ENCODE results near the gene UNC13D.
"Not testable (repeated sequence)": the region's sequence is repeated elsewhere in the genome, so short reads cannot be mapped to it uniquely, and the experiment has no call there.

The UNC13D gene

DNA sequence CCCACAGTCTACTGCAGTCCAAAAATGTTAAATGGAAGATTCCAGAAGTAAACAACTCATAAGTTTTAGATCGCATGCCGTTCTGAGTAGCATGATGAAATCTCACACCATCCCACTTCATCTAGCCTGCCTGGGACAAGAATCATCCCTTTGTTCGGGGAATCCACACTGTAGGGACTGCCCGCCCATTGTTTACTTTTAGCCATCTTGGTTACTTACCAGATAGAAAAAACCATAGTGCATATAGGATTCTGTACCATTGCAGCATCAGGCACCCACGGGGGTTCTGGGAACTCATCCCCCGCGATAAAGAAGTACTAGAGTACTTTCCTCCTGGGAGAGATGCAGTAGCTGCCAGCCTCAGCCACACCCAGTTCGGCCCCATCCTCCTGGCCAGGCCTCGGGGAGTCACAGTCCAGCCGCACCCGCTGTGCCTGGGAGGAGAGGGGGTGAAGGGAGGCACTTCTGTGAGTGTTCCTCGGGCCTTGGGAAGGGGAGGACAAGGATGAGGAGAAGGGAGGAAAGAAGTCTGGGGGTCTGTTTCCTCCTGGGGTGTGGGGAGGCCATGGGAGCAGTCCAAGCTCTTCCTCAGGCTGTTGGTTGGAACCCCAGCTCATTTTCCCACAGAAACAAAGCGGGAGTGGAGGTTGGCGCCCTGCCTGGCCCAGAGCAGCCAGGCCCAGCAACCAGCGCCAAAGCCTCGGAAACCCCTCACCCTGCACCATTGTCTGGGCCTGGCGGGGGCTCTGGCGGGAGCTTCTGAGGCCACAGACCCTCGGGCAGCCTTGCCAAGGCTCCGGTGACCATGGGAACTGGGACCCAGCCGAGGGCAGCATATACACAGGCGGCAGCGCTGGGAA is 25.3 kb upstream of the UNC13D start:
- TF ChIP-seq CTCF (IDR thresholded peaks at IDR 0.05; ENCODE audit: poor library complexity, severe bottlenecking), result no peak
- peaks cover 23% of the 10 kb centered on the region for H3K4me1 ChIP-seq (ENCODE audit: insufficient read depth, poor library complexity, severe bottlenecking)
- peak; percentile 6; the same call in 1 of the 3 replicates for ATAC-seq (ENCODE audit: low read depth)
- peak overlapping the region; percentile 2 for H3K27ac ChIP-seq (ENCODE audit: poor library complexity, severe bottlenecking)
- H3K9me3 ChIP-seq (ENCODE audit: severe bottlenecking), result no peaks in the 10 kb centered on the region
- no peak for DNase-seq (ENCODE audit: low spot score)
- H3K27me3 ChIP-seq (ENCODE audit: insufficient read depth, poor library complexity, severe bottlenecking), result no peaks in the 10 kb centered on the region
- no peak overlapping the region for H3K4me3 ChIP-seq (ENCODE audit: severe bottlenecking)
- H3K36me3 ChIP-seq (ENCODE audit: low read depth), result peaks cover 11% of the 10 kb centered on the region

DNA sequence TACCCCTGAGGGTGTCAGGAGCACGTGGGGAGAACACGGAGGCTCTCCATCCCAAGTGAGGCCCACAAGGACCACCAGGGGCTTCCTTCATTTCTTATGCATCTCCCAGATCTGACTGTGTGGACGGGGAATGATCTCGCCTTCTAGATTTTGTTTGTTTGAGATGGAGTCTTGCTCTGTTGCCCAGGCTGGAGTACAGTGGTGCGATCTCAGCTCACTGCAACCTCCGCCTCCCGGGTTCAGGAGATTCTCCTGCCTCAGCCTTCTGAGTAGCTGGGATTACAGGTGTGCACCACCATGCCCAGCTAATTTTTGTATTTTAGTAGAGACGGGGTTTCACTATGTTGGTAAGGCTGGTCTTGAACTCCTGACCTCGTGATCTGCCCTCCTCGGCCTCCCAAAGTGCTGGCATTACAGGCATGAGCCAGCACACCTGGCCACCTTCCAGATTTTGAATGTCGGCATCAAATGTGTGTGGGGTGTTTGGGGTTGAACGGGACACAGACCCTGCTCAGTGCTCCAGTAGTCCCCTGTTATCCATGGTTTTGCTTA is 24.6 kb upstream of the UNC13D start:
- H3K4me3 ChIP-seq (ENCODE audit: severe bottlenecking), result not testable (repeated sequence)

GRCh38 chr17:75865404-75866188 is 21.4 kb upstream of the UNC13D start:
- not testable (repeated sequence) for H3K36me3 ChIP-seq (ENCODE audit: low read depth); H3K27me3 ChIP-seq (ENCODE audit: insufficient read depth, poor library complexity, severe bottlenecking); H3K9me3 ChIP-seq (ENCODE audit: severe bottlenecking); H3K4me3 ChIP-seq (ENCODE audit: severe bottlenecking); ATAC-seq (ENCODE audit: low read depth); DNase-seq (ENCODE audit: low spot score); H3K27ac ChIP-seq (ENCODE audit: poor library complexity, severe bottlenecking)
- peaks cover 15% of the 10 kb centered on the region for H3K4me1 ChIP-seq (ENCODE audit: insufficient read depth, poor library complexity, severe bottlenecking)

More for the DNA sequence above, 24.6 kb upstream of the UNC13D start:
- H3K36me3 ChIP-seq (ENCODE audit: low read depth); ATAC-seq (ENCODE audit: low read depth); H3K27me3 ChIP-seq (ENCODE audit: insufficient read depth, poor library complexity, severe bottlenecking); DNase-seq (ENCODE audit: low spot score); H3K9me3 ChIP-seq (ENCODE audit: severe bottlenecking): not testable (repeated sequence)
- H3K4me1 ChIP-seq (ENCODE audit: insufficient read depth, poor library complexity, severe bottlenecking), result peaks cover 28% of the 10 kb centered on the region
- H3K27ac ChIP-seq (ENCODE audit: poor library complexity, severe bottlenecking), result peak overlapping the region; percentile 2

GRCh38 chr17:75864887-75865286 is 20.7 kb upstream of the UNC13D start:
- not testable (repeated sequence) for DNase-seq (ENCODE audit: low spot score); ATAC-seq (ENCODE audit: low read depth); H3K27me3 ChIP-seq (ENCODE audit: insufficient read depth, poor library complexity, severe bottlenecking); H3K4me3 ChIP-seq (ENCODE audit: severe bottlenecking); H3K36me3 ChIP-seq (ENCODE audit: low read depth); H3K9me3 ChIP-seq (ENCODE audit: severe bottlenecking); H3K27ac ChIP-seq (ENCODE audit: poor library complexity, severe bottlenecking)
- peaks cover 15% of the 10 kb centered on the region for H3K4me1 ChIP-seq (ENCODE audit: insufficient read depth, poor library complexity, severe bottlenecking)

DNA sequence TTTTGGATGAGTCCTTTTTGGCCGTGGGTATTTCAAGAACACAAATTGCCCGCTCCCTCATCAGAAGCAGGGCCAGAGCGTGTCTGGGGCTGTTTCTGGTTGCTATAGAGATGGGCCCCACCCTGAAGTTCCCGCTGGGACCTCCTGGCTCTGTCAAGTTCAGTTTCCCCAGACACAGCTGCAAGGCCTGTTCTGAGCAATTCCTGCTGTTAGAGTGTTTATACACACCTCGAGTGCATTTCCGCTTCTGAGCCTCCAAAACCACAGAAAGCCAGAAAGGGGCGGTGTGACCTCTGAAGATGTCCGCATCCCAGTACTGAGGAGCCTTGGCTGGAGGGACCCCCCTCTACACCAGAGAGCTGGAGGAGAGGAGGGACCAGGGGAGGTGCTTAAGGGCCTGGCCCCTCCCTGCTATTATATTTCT is 20.3 kb upstream of the UNC13D start:
- no peaks in the 10 kb centered on the region for H3K36me3 ChIP-seq (ENCODE audit: low read depth)
- ATAC-seq (ENCODE audit: low read depth), result peak; percentile 47
- H3K9me3 ChIP-seq (ENCODE audit: severe bottlenecking), result no peaks in the 10 kb centered on the region
- TF ChIP-seq CTCF (IDR thresholded peaks at IDR 0.05; ENCODE audit: poor library complexity, severe bottlenecking), result no peak
- peaks cover 13% of the 10 kb centered on the region for H3K4me1 ChIP-seq (ENCODE audit: insufficient read depth, poor library complexity, severe bottlenecking)
- H3K27me3 ChIP-seq (ENCODE audit: insufficient read depth, poor library complexity, severe bottlenecking), result no peaks in the 10 kb centered on the region
- DNase-seq (ENCODE audit: low spot score), result no peak
- no peak overlapping the region for H3K4me3 ChIP-seq (ENCODE audit: severe bottlenecking)
- H3K27ac ChIP-seq (ENCODE audit: poor library complexity, severe bottlenecking), result no peak overlapping the region

GRCh38 chr17:75861927-75862317 is 17.7 kb upstream of the UNC13D start:
- Histone ChIP-seq H3K4me1 (ENCODE audit: insufficient read depth, poor library complexity, severe bottlenecking) (peaks cover 7% of the 10 kb centered on the region), H3K27me3 (ENCODE audit: insufficient read depth, poor library complexity, severe bottlenecking) (no peaks in the 10 kb centered on the region), H3K9me3 (ENCODE audit: severe bottlenecking) (no peaks in the 10 kb centered on the region), H3K36me3 (ENCODE audit: low read depth) (no peaks in the 10 kb centered on the region), H3K4me3 (ENCODE audit: severe bottlenecking) (no peak overlapping the region), H3K27ac (ENCODE audit: poor library complexity, severe bottlenecking) (no peak overlapping the region)
- no peak for TF ChIP-seq CTCF (IDR thresholded peaks at IDR 0.05; ENCODE audit: poor library complexity, severe bottlenecking)
- no peak for DNase-seq (ENCODE audit: low spot score)
- no peak for ATAC-seq (ENCODE audit: low read depth)

DNA sequence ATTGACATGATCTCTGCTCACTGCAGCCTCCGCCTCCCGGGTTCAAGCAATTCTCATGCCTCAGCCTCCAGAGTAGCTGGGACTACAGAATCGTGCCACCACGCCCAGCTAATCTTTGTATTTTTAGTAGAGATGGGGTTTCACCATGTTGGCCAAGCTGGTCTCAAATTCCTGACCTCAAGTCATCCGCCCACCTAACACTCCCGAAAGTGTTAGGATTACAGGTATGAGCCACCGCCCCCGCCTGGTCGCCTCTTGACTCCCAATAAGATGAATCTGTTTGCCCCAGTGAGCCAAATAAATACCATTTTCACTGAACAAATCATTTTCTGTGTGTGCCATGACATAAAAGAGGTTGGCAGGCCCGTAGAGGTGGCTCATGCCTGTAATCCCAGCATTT is 15.2 kb upstream of the UNC13D start:
- not testable (repeated sequence) for H3K27ac ChIP-seq (ENCODE audit: poor library complexity, severe bottlenecking)

More for the DNA sequence above, 15.2 kb upstream of the UNC13D start:
- not testable (repeated sequence) for ATAC-seq (ENCODE audit: low read depth); H3K9me3 ChIP-seq (ENCODE audit: severe bottlenecking); DNase-seq (ENCODE audit: low spot score); H3K27me3 ChIP-seq (ENCODE audit: insufficient read depth, poor library complexity, severe bottlenecking); H3K36me3 ChIP-seq (ENCODE audit: low read depth); H3K4me3 ChIP-seq (ENCODE audit: severe bottlenecking); H3K4me1 ChIP-seq (ENCODE audit: insufficient read depth, poor library complexity, severe bottlenecking)
